Non-pigmented ciliary epithelial cell (primary cell): ENCODE results near the gene ZNF8.
"Not testable (repeated sequence)": the region's sequence is repeated elsewhere in the genome, so short reads cannot be mapped to it uniquely, and the experiment has no call there.

Source experiments
- DNase-seq: peaks from one replicate; pipeline ENCODE4 v3.0.0-alpha.2; 2010; ENCODE audit warnings: low read depth

ZNF8 gene

GRCh38 chr19:58296104-58296503, 17.3 kb downstream of the ZNF8 start:
- no peak for DNase-seq

DNA sequence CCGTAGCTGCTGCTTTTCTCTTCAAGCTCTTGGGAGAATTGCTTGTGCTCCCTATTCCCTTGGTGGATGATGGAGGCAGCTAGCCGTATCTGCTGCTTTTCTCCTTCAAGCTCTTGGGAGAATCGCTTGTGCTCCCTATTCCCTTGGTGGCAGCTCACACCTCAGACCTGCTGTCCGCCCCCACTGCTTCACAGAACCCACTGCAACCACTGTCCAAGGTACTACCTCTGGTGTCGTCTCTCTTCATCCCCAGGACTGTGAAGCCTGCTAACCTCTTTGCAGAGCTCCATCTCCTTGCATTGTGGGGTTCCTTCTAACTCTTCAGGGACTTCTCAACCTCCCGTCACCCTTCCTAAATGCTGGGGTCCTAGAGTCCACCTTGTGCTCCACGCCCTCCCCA, 21.9 kb downstream of the ZNF8 start:
- no peak for DNase-seq

DNA sequence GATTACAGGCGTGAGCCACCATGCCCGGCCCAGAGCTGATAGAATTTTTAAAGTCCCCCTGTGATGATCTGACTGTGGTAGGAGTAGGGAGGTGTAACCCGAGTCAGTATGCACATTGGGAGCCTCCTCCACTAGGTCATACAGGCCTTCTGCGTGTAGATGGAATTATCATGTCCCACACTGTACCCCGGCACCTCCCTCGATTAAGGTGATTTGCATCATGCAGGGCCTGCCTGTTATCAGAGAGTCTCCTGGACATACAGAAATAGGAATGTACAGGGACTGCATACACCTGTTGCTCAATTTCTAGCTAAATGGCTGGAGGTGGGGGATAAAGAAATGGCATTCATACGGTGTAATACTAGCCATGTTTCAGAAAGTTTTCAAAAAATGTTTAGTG, 25.5 kb downstream of the ZNF8 start:
- DNase-seq = no peak

DNA sequence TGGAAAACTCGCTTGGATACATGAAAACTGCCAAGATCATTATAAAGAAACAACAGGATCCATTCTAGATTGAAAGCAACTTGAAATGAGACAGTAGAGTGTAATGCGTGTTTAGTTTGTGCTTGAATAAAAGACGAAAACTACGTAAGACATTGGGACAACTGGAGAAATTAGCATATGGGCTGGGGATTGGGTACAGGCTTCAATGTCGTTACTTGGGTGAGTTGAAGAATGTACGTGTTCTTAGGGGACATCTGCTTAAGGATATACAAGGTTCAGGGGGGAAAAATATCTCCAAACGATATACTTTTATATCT, 26.0 kb downstream of the ZNF8 start:
- no peak for DNase-seq

DNA sequence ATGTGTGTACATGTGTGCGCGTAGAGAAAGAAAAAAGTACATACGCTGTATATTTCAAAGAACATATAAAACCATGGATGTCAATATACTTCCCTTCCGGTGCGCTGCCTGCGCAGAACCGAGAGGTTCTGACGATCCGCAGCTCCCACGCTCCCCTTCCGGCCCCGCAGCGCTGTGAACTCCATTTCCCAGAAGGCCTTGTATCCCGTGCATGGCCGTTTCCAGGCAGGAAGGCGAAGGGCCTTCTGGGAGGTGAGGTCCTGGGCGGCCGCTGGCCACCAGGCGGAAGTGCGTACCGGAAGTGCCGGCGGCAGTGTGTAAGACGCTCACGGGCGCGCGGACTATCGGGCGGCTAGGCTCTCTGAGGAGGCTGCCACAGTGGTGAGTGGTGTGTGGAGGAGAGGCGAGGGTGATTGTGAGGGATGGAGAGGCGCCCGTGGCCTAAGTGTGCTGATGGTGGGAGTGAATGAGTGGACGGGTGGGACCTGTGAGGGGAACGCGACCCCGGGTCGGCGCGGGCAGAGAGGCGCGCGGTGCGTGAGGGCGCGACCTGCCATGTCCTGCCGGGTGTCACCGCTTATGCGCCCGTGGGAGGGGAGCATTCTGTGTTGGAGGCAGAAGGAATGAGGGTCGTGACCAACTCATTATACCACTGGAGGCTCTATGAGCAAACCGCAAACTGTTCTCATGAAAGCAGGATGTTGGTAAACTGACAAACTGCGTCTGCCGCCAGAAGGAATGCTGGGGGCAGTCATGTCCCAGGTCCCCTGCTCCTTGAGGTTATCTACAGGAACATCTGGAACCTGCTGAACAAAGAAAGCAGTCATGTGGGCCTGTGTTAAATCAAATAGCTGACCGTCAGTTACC, 26.5 kb downstream of the ZNF8 start, which contains the start of gene ERVK3-1:
ERVK3-1 (plus strand) TSS at position 313 of the 867 bp plus-strand sequence. CDS start 6,792 bp downstream, outside the sequence.
- peak; percentile 94 for DNase-seq

DNA sequence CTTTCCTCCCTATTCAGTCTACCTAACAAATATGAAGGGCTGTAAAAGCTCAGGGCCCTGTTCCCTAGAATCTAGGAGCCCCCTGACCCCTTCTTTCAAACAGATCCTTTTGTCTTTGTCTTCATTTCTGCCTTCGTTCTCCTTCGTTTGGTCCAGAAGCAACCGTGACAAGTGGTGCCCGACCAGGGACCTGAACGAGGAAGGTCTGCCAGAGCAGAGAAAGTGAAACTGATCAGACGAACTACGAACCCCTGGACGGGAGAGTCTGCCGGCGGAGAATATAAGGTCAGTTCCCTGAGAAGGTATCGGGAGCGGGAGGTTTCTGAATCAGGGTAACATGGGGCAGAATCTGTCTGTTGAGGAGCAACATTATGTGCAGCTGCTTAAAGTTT, 27.2 kb downstream of the ZNF8 start:
- no peak for DNase-seq

DNA sequence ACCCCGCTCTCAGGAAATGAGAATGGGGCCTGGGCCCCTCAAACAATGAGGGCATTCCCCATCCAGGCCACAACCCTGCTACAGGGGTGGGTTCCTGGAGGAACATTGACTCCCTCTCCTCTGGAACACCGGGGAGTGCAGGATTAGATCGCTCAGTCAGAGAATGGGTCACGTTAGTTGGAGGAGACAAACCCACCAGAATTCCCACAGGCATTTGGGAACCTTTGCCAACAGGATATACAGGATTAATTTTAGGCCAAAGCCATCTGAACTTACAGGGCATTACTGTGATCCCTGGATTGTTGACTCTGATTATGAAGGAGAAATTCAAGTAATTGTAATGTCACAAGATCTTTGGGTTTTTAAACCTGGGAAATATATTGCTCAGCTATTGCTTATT, 29.0 kb downstream of the ZNF8 start:
- DNase-seq = no peak

DNA sequence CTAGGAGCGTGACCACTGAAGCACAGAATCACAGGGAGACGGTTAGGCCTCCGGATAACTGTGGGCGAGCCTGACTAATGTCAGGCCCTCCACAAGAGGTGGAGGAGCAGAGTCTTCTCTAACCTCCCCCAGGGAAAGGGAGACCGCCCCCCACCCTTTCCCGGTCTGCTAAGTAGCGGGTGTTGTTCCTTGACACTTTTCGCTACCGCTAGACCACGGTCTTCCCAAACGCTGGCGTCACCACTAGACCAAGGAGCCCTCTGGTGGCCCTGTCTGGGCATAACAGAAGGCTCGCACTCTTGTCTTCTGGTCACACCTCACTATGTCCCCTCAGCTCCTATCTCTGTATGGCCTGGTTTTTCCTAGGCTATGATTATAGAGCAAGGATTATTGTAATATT, 31.9 kb downstream of the ZNF8 start:
- DNase-seq = not testable (repeated sequence)

DNA sequence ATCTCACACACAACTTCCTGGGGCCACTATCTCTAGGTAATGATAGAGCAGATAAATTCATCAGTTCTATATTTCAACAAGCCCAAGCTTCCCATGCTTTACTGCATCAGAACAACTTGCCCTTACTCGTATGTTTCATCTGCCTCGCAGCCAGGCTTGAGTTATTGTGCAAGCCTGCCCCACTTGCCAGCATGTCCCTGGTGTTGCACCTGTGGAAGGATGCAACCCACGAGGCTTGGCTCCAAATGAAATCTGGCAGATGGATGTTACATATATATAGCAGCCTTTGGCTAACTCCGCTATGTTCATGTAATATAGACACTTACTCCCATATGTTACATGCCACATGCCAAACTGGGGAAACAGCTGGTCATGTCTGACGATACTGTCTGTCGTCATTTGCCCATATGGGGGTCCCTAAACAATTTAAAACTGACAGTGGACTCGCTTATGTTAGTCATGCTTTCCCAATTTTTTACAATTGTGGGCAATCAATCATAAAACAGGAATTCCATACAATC, 32.6 kb downstream of the ZNF8 start:
- DNase-seq = no peak

GRCh38 chr19:58315580-58315979, 36.8 kb downstream of the ZNF8 start:
- no peak for DNase-seq

DNA sequence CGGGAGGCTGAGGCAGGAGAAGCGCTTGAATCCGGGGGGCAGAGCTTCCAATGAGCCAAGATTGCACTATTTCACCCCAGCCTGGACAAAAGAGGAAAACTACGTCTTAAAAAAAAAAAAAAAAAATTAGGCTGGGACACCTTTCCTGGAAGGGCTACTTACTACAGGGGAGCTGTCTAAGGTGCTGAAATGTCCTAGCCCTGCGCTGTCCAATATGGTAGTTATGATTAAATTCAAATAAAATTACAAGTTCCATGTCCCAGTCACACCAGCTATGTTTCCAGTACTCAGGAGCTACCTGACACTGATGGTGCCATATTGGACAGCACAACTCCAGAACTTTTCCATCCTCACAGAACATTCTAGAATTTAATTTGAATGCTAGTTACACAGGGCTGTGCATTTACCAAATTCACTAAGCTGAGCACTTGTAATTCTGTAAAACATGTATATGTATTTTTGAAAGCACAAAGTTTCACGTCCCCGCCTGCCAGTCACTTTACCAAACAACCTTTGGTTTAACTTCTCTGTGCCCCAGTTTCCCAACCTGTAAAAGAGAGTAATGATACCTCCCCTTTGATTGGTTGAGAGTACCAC, 38.8 kb downstream of the ZNF8 start:
- no peak for DNase-seq

GRCh38 chr19:58318297-58318696, 39.5 kb downstream of the ZNF8 start:
- DNase-seq = no peak

DNA sequence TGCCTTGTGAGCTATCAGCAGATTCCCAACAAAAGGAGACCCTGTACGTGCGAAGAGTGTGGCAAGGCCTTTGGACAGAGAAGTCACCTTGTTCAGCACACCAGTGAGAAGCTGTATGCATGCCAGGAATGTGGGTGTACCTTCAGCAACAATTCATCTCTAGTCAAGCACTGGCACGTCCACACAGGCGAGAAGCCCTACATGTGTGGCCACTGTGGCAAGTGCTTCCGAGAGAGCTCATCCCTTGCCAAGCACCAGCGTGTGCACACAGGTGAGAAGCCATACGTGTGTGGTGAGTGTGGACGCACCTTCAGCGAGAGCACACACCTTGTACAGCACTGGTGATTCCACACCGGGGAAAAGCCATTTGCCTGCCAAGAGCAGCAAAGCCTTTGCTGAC, 40.5 kb downstream of the ZNF8 start:
- DNase-seq = no peak

DNA sequence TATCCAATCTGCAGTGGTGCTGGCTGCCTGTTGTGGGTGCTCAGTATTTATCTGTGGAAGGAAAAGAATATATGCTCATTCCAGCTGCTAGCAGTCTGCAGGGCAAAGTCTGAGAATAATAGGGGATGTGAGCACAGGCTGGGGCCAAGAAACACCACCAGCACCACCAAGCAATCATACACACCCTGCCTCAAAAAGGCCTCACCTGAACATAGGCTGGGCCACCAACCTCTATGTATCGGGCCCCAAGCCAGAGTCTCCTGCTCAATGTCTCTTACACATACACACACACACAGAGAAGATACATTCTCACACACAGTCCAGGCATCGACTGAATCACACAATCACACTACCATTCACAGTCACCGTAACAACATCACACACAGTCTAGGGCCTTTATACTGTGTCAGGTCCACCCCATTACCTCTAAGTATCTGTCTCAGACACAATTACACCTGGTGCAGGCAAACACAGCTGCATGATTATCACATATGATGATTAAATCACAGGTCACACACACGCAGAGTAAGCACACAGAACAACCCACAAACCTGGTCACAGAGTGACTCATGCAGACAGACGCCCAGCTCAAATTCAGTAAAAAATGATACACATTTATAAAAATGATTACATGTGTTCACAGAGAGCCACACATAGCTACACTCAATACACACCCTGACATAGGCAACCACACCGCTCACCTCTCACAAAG, 46.7 kb downstream of the ZNF8 start:
- DNase-seq = no peak

GRCh38 chr19:58326501-58326913, 47.8 kb downstream of the ZNF8 start:
- no peak for DNase-seq

DNA sequence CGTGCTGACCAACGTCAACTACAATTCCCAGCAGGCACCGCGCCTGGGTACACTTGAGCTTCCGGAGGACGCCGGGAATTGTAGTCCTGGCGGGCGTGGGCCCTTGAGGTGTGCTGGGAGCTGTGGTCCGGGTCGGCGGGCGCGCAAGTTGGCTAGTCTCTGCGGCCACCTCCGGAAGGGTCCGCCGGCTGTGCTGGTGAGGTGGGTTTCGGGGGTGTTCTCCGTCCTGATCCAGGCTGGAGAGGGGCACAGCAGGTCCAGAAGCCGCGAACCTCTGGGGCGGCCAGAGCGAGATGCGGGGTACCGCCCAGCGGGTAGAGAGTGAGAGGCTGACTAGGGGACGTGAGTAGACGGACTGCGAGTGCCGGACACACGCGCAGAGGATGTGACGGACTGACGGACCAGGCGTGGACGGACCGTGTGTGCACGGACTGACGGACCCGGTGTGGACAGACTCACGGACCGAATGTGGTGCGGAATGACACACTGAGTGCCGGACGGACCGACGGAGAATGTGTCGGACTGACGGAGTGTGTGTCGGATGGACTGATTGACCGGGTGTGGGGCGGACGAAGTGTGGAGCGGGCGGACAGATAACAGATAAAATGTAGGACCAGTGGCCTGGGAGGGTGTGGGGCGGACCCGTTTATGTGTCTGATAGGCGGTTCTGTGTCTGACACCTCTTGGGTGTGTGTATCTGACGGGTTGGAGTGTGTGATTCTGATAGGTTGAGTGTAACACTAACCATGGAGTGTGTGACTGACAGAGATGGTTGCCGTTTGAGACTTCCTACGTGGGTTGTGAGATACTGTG, 48.4 kb downstream of the ZNF8 start, which contains the start of gene ZSCAN22:
ZSCAN22 (plus strand) TSS at position 81 of the 813 bp plus-strand sequence. CDS start 7,809 bp downstream, outside the sequence.
- peak; percentile 83 for DNase-seq

- DNase-seq = no peak
Measured at GRCh38 chr19:58328999-58329398, 50.2 kb downstream of the ZNF8 start.

DNA sequence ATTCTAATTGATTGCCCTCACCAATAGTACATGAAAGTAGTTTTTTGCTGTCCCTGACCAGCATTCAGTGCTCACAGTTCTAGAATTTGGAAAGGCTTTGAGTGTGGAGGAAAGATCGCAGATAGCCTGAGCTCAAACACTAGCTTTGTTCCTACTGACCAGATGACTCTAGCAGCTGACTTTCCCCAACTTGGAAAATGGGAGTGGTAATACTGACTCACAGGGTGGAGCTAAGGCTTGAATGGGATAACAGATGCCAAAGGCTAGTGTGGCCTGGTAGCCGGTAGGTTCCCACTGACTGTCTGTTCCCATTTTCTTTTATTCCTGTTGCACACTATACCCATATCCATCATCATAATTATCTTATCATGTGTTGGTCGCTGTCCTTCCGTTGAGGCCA, 51.7 kb downstream of the ZNF8 start:
- peak; percentile 32 for DNase-seq

GRCh38 chr19:58332697-58333096, 53.9 kb downstream of the ZNF8 start:
- no peak for DNase-seq

GRCh38 chr19:58334691-58335249, 56.0 kb downstream of the ZNF8 start:
- no peak for DNase-seq

- no peak for DNase-seq
Measured at GRCh38 chr19:58335630-58336029, 56.9 kb downstream of the ZNF8 start.

GRCh38 chr19:58336216-58336615, 57.5 kb downstream of the ZNF8 start:
- DNase-seq = no peak
